Karpas-422 (cell line): ENCODE measurements around the gene SLC9A6. TPM values are rescaled to one million over a fixed set of nuclear protein-coding genes. Genes with fewer than 3 reads are reported as not detected.

Experiments
- DNase-seq: peaks from one replicate; pipeline ENCODE4 v3.0.0-alpha.2; 2015
- H2AFZ ChIP-seq: fragments of 200-600 bp; sonication (generic); 2 replicates; pipeline ENCODE4 v1.6.1; 2014; ENCODE audit warnings: antibody characterized with exemption, low read length, mixed read lengths
- H3K27ac ChIP-seq: fragments of 200-600 bp; sonication (generic); 2 replicates; pipeline ENCODE4 v1.5.1; 2014; ENCODE audit warnings: mild to moderate bottlenecking, low read length, moderate library complexity
- H3K27me3 ChIP-seq: fragments of 200-600 bp; sonication (generic); 2 replicates; pipeline ENCODE4 v1.6.1; 2014; ENCODE audit warnings: low read length, mixed read lengths
- H3K36me3 ChIP-seq: fragments of 200-600 bp; sonication (generic); 2 replicates; pipeline ENCODE4 v1.6.1; 2014; ENCODE audit warnings: low read length, mixed read lengths; ENCODE audit not compliant: insufficient read depth
- H3K4me1 ChIP-seq: fragments of 200-600 bp; sonication (generic); 2 replicates; pipeline ENCODE4 v1.6.1; 2014; ENCODE audit warnings: mild to moderate bottlenecking, low read length, mixed read lengths
- H3K4me2 ChIP-seq: fragments of 200-600 bp; sonication (generic); 2 replicates; pipeline ENCODE4 v1.6.1; 2014; ENCODE audit warnings: low read length, low read depth, mild to moderate bottlenecking; ENCODE audit not compliant: poor library complexity, severe bottlenecking
- H3K4me3 ChIP-seq: fragments of 200-600 bp; sonication (generic); 2 replicates; pipeline ENCODE4 v1.5.1; 2014; ENCODE audit warnings: mild to moderate bottlenecking, antibody characterized with exemption, low read length, mixed read lengths
- H3K79me2 ChIP-seq: fragments of 200-600 bp; sonication (generic); 2 replicates; pipeline ENCODE4 v1.6.1; 2014; ENCODE audit warnings: mild to moderate bottlenecking, low read length, mixed read lengths
- H3K9ac ChIP-seq: fragments of 200-600 bp; sonication (generic); 2 replicates; pipeline ENCODE4 v1.6.0; 2014; ENCODE audit warnings: low read length
- H3K9me2 ChIP-seq: fragments of 200-600 bp; sonication (generic), shearing (Covaris generic); replicated peaks from 2 replicates; pipeline ENCODE4 v1.6.0; 2014; ENCODE audit warnings: mild to moderate bottlenecking, low read length, moderate library complexity; ENCODE audit not compliant: insufficient read depth
- H3K9me3 ChIP-seq: fragments of 300-700, 200-600 bp; sonication (generic); 2 replicates; pipeline ENCODE4 v1.6.1; 2014; ENCODE audit warnings: low read length, mixed read lengths
- H4K20me1 ChIP-seq: fragments of 200-600 bp; sonication (generic); 2 replicates; pipeline ENCODE4 v1.6.1; 2014; ENCODE audit warnings: mild to moderate bottlenecking, antibody characterized with exemption, low read length, low read depth; ENCODE audit not compliant: insufficient read depth
- total RNA-seq: library from RNA; depleted of rRNA; stranded (reverse); fragments of >200 nt; shearing (Covaris generic); gene quantifications from 2 replicates; pipeline ENCODE4 v1.2.3, GENCODE V29; 2014; ENCODE audit warnings: low replicate concordance

Gene SLC9A6
- total RNA-seq, 1 experiment from 2014 or later = 18.3 TPM

DNA sequence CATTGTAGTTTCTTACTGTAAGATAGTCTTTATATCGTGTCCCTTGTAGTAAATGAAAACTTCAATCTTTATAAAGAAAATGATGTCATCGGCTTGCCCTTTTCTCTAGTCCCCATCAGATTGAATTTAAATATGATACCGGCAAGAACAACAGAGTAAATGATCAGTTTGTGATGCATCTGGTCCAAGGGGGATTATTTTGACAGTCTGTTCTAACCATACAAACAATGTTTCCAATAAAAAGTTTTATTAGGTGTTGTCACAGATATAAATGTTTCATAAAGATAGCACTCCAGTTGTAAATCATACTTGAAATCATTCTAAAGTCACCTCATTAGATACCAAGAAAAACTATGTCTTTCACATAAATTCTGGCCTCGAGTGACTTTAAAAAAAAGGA is 72.3 kb downstream of the SLC9A6 start:
- Histone ChIP-seq H3K27ac (no peak overlapping the region), H3K4me2 (no peak overlapping the region), H3K9me3 (no peaks in the 10 kb centered on the region), H3K4me1 (no peaks in the 10 kb centered on the region), H3K79me2 (no peaks in the 10 kb centered on the region), H3K27me3 (no peaks in the 10 kb centered on the region), H3K9me2 (no peaks in the 10 kb centered on the region), H2AFZ (no peak overlapping the region), H3K9ac (no peak overlapping the region), H4K20me1 (no peaks in the 10 kb centered on the region), H3K36me3 (no peaks in the 10 kb centered on the region), H3K4me3 (no peak overlapping the region)
- DNase-seq = no peak

DNA sequence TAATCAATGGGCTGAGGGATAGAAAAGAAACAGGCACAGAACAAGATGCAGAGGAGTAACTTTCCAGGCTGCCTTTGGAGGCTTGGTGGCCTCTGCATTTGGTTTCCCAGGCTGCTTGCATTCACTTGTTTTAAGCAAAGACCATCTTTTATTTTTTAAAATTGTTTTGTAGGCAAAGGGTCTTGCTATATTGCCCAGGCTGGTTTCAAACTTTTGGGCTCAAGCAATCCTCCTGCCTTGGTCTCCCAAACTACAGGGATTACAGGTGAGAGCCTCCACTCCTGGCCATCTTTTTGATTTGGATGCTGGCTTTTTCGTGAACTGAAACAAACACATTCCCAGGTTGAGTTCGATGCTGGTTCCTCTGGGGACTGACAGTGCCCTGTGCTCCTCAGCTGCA is 74.1 kb downstream of the SLC9A6 start:
- Histone ChIP-seq H2AFZ (no peak overlapping the region), H3K4me2 (no peak overlapping the region), H3K9ac (no peak overlapping the region), H3K4me3 (no peak overlapping the region), H3K9me2 (no peaks in the 10 kb centered on the region), H4K20me1 (no peaks in the 10 kb centered on the region), H3K4me1 (no peaks in the 10 kb centered on the region), H3K36me3 (no peaks in the 10 kb centered on the region), H3K79me2 (no peaks in the 10 kb centered on the region), H3K27ac (no peak overlapping the region), H3K9me3 (no peaks in the 10 kb centered on the region), H3K27me3 (no peaks in the 10 kb centered on the region)
- no peak for DNase-seq

DNA sequence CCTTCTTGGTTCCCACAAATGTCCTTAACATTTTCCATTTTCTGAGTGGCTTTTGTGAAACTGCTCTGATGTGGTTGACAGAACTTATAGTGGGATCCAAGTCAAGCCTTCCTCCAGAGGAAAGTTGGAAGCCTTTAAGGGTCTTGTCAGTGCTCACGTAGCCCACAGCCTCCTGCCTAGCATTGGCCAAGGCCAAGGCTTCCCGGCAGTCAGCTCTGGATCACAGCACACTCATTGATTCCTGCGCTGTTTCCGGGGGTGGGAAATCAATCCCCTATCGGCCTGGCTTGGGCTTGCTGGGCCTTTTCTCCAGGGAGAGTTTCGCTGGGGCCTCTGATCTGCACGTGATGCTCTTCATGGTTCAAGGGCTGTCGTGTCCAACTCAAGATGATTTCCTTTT is 76.1 kb downstream of the SLC9A6 start:
- no peak overlapping the region for H2AFZ ChIP-seq
- H3K27me3 ChIP-seq = no peaks in the 10 kb centered on the region
- no peaks in the 10 kb centered on the region for H3K79me2 ChIP-seq
- H3K4me2 ChIP-seq = no peak overlapping the region
- no peaks in the 10 kb centered on the region for H3K9me2 ChIP-seq
- no peaks in the 10 kb centered on the region for H3K36me3 ChIP-seq
- peak; percentile 22 for DNase-seq
- H4K20me1 ChIP-seq = no peaks in the 10 kb centered on the region
- H3K9me3 ChIP-seq = no peaks in the 10 kb centered on the region
- H3K9ac ChIP-seq = no peak overlapping the region
- H3K27ac ChIP-seq = no peak overlapping the region
- peaks cover 4% of the 10 kb centered on the region; the same call in 1 of the 2 replicates for H3K4me1 ChIP-seq
- H3K4me3 ChIP-seq = no peak overlapping the region

DNA sequence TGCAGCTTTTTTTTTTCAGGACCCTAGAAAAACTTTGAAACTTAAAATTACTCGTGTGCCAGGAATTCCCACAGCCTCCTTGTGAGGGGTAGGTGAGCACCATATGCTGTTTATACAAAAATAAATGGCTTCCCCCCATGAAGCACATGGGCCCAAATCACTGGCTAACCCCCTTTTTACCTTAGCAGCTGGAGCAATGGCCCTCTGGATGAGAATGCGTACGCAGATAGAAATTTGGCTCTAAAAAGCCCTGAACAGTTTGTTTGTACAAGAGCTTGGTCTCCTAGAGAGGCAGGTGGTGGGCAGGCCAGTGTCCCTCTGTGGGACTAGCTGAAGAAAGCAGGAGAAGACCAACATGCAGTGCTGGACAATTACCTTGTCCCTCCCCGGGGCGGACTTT is 76.5 kb downstream of the SLC9A6 start:
- no peak overlapping the region for H3K9ac ChIP-seq
- H3K4me2 ChIP-seq = no peak overlapping the region
- no peak overlapping the region for H3K27ac ChIP-seq
- no peaks in the 10 kb centered on the region for H3K79me2 ChIP-seq
- no peaks in the 10 kb centered on the region for H4K20me1 ChIP-seq
- no peak for DNase-seq
- H3K4me3 ChIP-seq = no peak overlapping the region
- no peaks in the 10 kb centered on the region for H3K36me3 ChIP-seq
- peaks cover 4% of the 10 kb centered on the region; the same call in 1 of the 2 replicates for H3K4me1 ChIP-seq
- H3K9me3 ChIP-seq = no peaks in the 10 kb centered on the region
- no peaks in the 10 kb centered on the region for H3K9me2 ChIP-seq
- no peaks in the 10 kb centered on the region for H3K27me3 ChIP-seq
- no peak overlapping the region for H2AFZ ChIP-seq

DNA sequence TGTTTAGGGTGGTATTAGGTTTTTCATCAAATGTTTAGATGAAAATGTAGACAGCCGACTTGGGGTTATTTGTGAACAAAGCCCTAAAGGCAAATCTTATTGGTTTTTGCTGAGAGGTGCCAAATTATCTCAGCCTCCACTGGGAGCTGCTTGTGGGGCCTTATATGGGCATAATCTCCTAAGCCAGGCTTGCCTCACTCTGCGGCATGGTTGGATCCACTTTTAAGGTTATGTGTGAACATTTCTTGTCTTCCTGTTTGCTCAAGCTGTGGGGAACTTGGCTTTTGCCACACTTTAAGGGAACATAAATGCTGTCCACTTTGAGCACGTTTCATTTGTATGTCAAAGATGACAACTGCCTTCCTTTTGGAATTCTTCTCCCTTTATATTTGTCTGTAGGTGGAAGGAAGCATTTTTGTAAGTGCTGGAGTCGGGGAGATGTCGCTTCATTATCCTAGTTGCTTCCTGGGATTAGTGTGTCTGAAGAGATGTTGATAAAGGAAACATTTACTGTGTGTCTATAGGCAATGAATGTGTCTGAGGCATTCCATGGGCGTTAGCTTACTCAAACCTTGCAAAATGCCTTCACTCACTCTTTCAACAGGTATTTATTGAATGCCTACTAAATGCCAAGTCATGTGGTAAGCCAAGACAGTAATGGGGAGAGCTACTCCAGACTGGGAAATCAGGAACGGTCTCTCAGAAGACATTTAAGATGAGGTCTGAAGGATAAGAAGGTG is 78.3 kb downstream of the SLC9A6 start:
- Histone ChIP-seq H4K20me1 (no peaks in the 10 kb centered on the region), H3K36me3 (no peaks in the 10 kb centered on the region), H3K9me3 (no peaks in the 10 kb centered on the region), H3K4me3 (no peak overlapping the region), H3K79me2 (no peaks in the 10 kb centered on the region), H3K4me1 (peaks cover 4% of the 10 kb centered on the region; the same call in 1 of the 2 replicates), H3K4me2 (no peak overlapping the region), H2AFZ (no peak overlapping the region), H3K27ac (no peak overlapping the region), H3K27me3 (no peaks in the 10 kb centered on the region), H3K9me2 (no peaks in the 10 kb centered on the region), H3K9ac (no peak overlapping the region)
- peak; percentile 23 for DNase-seq

DNA sequence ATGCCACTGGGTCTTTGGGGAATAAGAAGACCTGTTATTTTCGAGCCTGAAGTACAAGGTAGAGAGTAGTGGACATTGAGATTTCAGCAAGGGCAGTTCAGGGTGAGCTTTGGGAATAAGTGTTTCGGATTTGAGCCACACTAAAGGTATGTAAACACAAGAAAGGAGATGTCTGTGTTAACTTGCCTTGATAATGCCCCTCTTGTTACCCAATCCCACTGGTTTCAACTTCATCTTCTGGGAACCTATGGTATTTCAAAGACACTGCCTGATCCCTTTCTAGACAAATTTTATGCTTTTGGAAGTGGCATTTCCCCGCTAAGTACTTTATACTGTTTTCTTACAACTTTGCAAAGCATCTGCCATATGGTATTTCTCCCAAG is 79.4 kb downstream of the SLC9A6 start:
- Histone ChIP-seq H3K9me3 (no peaks in the 10 kb centered on the region), H3K4me1 (peaks cover 4% of the 10 kb centered on the region; the same call in 1 of the 2 replicates), H3K27ac (no peak overlapping the region), H3K79me2 (no peaks in the 10 kb centered on the region), H3K27me3 (no peaks in the 10 kb centered on the region), H3K9ac (no peak overlapping the region), H3K36me3 (no peaks in the 10 kb centered on the region), H3K4me3 (no peak overlapping the region), H2AFZ (no peak overlapping the region), H3K9me2 (no peaks in the 10 kb centered on the region), H3K4me2 (no peak overlapping the region), H4K20me1 (no peaks in the 10 kb centered on the region)
- DNase-seq = no peak

DNA sequence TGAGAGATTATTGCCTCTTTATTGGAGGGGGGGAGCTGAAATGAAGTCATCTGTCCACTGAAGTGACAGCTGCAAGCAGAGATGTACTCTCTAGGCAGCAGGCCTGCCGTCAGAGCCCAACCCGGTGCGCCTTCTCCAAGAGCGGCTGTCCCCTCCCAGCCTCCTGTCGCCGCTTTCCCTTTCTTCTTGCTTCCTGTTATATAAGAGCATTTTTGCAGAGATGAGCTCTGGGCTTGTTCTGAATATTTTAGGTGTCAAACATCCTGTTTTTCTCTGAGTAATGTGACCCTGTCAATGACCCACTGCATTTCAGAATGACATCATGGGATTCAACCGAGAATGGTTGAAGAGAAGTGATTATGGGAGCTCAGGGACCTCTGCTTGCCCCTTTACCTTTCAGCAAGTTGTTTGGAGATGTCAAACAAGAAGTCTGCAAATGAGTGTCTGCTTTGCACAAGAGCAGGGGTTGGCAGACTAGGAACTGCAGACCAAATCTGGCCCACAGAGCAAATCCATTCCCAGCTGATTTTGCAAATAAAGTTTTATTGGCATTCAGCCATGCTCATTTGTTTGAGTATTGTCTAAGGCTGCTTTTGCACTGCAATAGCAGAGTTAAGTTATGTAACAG is 79.9 kb downstream of the SLC9A6 start:
- Histone ChIP-seq H3K27ac (no peak overlapping the region), H3K9ac (no peak overlapping the region), H4K20me1 (no peaks in the 10 kb centered on the region), H3K27me3 (no peaks in the 10 kb centered on the region), H3K36me3 (no peaks in the 10 kb centered on the region), H3K9me2 (no peaks in the 10 kb centered on the region), H3K4me1 (peaks cover 4% of the 10 kb centered on the region; the same call in 1 of the 2 replicates), H3K4me3 (no peak overlapping the region), H3K4me2 (no peak overlapping the region), H2AFZ (no peak overlapping the region), H3K79me2 (no peaks in the 10 kb centered on the region), H3K9me3 (no peaks in the 10 kb centered on the region)
- no peak for DNase-seq

DNA sequence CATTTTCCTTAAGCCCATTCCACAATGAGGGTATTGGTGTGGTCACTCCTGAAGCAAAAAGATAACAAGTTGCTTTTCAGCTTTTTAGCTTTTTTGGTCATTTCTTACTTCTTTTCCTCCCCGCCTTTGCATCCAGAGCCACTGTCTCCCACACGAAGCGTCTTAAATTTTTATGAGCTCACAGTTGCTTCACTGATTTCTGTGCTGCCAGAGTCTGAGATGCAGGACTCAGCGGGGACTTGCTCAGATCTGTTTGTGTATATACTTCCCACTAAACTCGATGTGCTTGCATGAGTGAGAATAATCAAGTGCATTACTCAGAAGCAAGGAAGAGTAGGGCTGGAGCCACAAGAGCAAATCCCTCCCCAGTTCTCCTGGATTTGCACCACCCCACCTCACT is 81.9 kb downstream of the SLC9A6 start:
- no peaks in the 10 kb centered on the region for H3K27me3 ChIP-seq
- H3K9me3 ChIP-seq = no peaks in the 10 kb centered on the region
- no peak overlapping the region for H3K4me3 ChIP-seq
- no peak overlapping the region for H3K27ac ChIP-seq
- H3K9ac ChIP-seq = no peak overlapping the region
- no peak overlapping the region for H2AFZ ChIP-seq
- no peaks in the 10 kb centered on the region for H4K20me1 ChIP-seq
- no peak for DNase-seq
- peaks cover 4% of the 10 kb centered on the region; the same call in 1 of the 2 replicates for H3K4me1 ChIP-seq
- H3K79me2 ChIP-seq = no peaks in the 10 kb centered on the region
- no peaks in the 10 kb centered on the region for H3K9me2 ChIP-seq
- no peaks in the 10 kb centered on the region for H3K36me3 ChIP-seq
- no peak overlapping the region for H3K4me2 ChIP-seq
